K562 (cell line): ENCODE results near the gene GRAMD2B. TPM values are rescaled to one million over a fixed set of nuclear protein-coding genes. Genes with fewer than 3 reads are reported as not detected.

ENCODE experiments used
- ARHGAP35 ChIP-seq: fragments of 450-650 bp; IDR thresholded peaks from 2 replicates; pipeline ENCODE4 v1.6.1; 2018; ENCODE audit not compliant: partially characterized antibody
- ATF7 ChIP-seq: fragments of 450-650 bp; IDR thresholded peaks from 2 replicates; pipeline ENCODE4 v1.7.1; 2014; ENCODE audit warnings: mild to moderate bottlenecking, moderate library complexity
- BMI1 ChIP-seq: fragments of 150-350 bp; IDR thresholded peaks from 2 replicates; pipeline ENCODE4 v1.6.1; 2014; ENCODE audit warnings: low read length
- CHD4 ChIP-seq: fragments of 200-600 bp; sonication (generic); IDR thresholded peaks from 3 replicates; pipeline ENCODE4 v1.6.1; 2012; ENCODE audit warnings: low read depth, mild to moderate bottlenecking, mixed read lengths, low read length, inconsistent platforms; ENCODE audit not compliant: insufficient read depth, insufficient replicate concordance, poor library complexity, severe bottlenecking
- EGR1 ChIP-seq: fragments of 450-650 bp; conservative IDR thresholded peaks from 2 replicates; pipeline ENCODE4 v1.6.1; 2017; ENCODE audit warnings: mild to moderate bottlenecking
- GATA2 ChIP-seq: sonication (generic); formaldehyde crosslinking; IDR thresholded peaks from 2 replicates; pipeline ENCODE4 v1.4.0; 2020; ENCODE audit warnings: mild to moderate bottlenecking, missing genetic modification reagents
- GTF2F1 ChIP-seq: IDR thresholded peaks from 2 replicates; pipeline ENCODE4 v1.6.1; 2011; ENCODE audit warnings: low read depth, low read length, improper control_type of control experiment
- MEF2D ChIP-seq: conservative IDR thresholded peaks from 2 replicates; pipeline ENCODE4 v1.6.1; 2016; ENCODE audit warnings: low read depth, missing genetic modification characterization, missing compliant biosample characterization
- MXI1 ChIP-seq: IDR thresholded peaks from 2 replicates; pipeline ENCODE4 v1.6.1; 2011; ENCODE audit warnings: low read depth, mild to moderate bottlenecking, improper control_type of control experiment, low read length
- NCOA6 ChIP-seq: fragments of 450-650 bp; IDR thresholded peaks from 2 replicates; pipeline ENCODE4 v1.6.1; 2017; ENCODE audit warnings: mild to moderate bottlenecking
- NR3C1 ChIP-seq: sonication (generic); formaldehyde crosslinking; IDR thresholded peaks from 2 replicates; pipeline ENCODE4 v1.8.1; 2022; ENCODE audit warnings: missing genetic modification reagents
- SIN3A ChIP-seq, 2 experiments: fragments of 150-350 bp in 1 of 2; IDR thresholded peaks; 2 replicates each; pipeline ENCODE4 v1.6.1; 2011 to 2016; ENCODE audit warnings: borderline replicate concordance in 2 of 2, low read depth in 2 of 2, low read length in 2 of 2, mild to moderate bottlenecking in 2 of 2, moderate library complexity in 2 of 2; ENCODE audit not compliant: control insufficient read depth in 1 of 2
- SMAD2 ChIP-seq: fragments of 150-350 bp; IDR thresholded peaks from 2 replicates; pipeline ENCODE4 v1.6.1; 2014; ENCODE audit warnings: low read depth, mild to moderate bottlenecking, low read length
- SMARCA4 ChIP-seq: fragments of 450-650 bp; IDR thresholded peaks from 2 replicates; pipeline ENCODE4 v1.6.1; 2016
- SNRNP70 ChIP-seq: fragments of 200-400 bp; formaldehyde crosslinking; optimal IDR thresholded peaks from 2 replicates; pipeline ENCODE3; 2017; ENCODE audit warnings: low read depth, low read length
- SRF ChIP-seq, 2 experiments: fragments of 250-450, 450-650 bp in 1 of 2; sonication (Bioruptor Pico) in 1 of 2; sonication (generic) in 1 of 2; formaldehyde crosslinking; IDR thresholded peaks; 2 replicates each; pipeline versions ENCODE4 v1.5.0 to v1.5.1; 2020 to 2022; ENCODE audit warnings: mild to moderate bottlenecking in 1 of 2, missing genetic modification reagents in 1 of 2
- TGIF2 ChIP-seq: sonication (generic); formaldehyde crosslinking; IDR thresholded peaks from 2 replicates; pipeline ENCODE4 v1.8.1; 2022; ENCODE audit warnings: mild to moderate bottlenecking, missing genetic modification reagents, moderate library complexity
- TSC22D4 ChIP-seq: fragments of 450-650 bp; IDR thresholded peaks from 2 replicates; pipeline ENCODE4 v1.6.1; 2016; ENCODE audit warnings: missing genetic modification characterization, missing biosample characterization, control low read depth
- polyA plus RNA-seq, 8 experiments: library from polyadenylated mRNA; depleted of rRNA in 4 of 8; stranded (reverse) in 5 of 8; unstranded in 3 of 8; fragments of >200 nt; fragmentation: Nextera tagmentation in 2 of 8; fragmentation: Illumina TruSeq in 1 of 8; extraction: Ambion mirVana in 2 of 8; extraction: Trizol in 1 of 8; gene quantifications; 2 replicates each; pipeline versions ENCODE4 v1.2.1 to v1.2.3, GENCODE V29; 2011 to 2014; ENCODE audit warnings: inconsistent platforms in 1 of 8, missing spikeins in 1 of 8
- total RNA-seq, 7 experiments: library from RNA; depleted of rRNA in 6 of 7; stranded (reverse); fragments of >200 nt in 6 of 7; fragmentation: Illumina TruSeq in 2 of 7; extraction: Trizol in 2 of 7; gene quantifications; 2 replicates each; pipeline versions ENCODE4 v1.2.1 to v1.2.3, GENCODE V29; 2011 to 2021; ENCODE audit warnings: low replicate concordance in 1 of 7
- TF ChIP-seq, protein P1 (sequence below), 2 experiments: fragments of 450-650 bp; conservative IDR thresholded peaks; 2 replicates each; pipeline ENCODE4 v1.6.1; 2017; ENCODE audit warnings: mild to moderate bottlenecking in 2 of 2, moderate library complexity in 2 of 2
- TF ChIP-seq, protein P2 (sequence below): fragments of 450-650 bp; formaldehyde crosslinking; IDR thresholded peaks from 2 replicates; pipeline ENCODE4 v1.4.0; 2022; ENCODE audit warnings: mild to moderate bottlenecking, moderate library complexity
- TF ChIP-seq, protein P3 (sequence below), 2 experiments: fragments of 250-450 bp in 1 of 2; fragments of 450-650 bp in 1 of 2; sonication (Bioruptor Pico) in 1 of 2; IDR thresholded peaks; 2 replicates each; pipeline versions ENCODE4 v1.6.1 to v1.8.0; 2016 to 2021; ENCODE audit warnings: mild to moderate bottlenecking in 2 of 2, moderate library complexity in 2 of 2, missing compliant biosample characterization in 1 of 2, missing genetic modification characterization in 1 of 2
- TF ChIP-seq, protein P4 (sequence below): sonication (generic); formaldehyde crosslinking; IDR thresholded peaks from 2 replicates; pipeline ENCODE4 v1.8.0; 2022; ENCODE audit warnings: mild to moderate bottlenecking, missing genetic modification reagents
- TF ChIP-seq, protein P5 (sequence below): fragments of 200-400 bp; formaldehyde crosslinking; IDR thresholded peaks from 2 replicates; pipeline ENCODE4 v1.6.1; 2017; ENCODE audit warnings: mild to moderate bottlenecking, low read depth, low read length, moderate library complexity

GRAMD2B gene
- total and polyA plus RNA-seq, 9 of the 15 experiments (the other 6 are each of a cell fraction or from before 2014, with no cell fraction given), result 0.32 to 4.2 (median 1.4) TPM

DNA sequence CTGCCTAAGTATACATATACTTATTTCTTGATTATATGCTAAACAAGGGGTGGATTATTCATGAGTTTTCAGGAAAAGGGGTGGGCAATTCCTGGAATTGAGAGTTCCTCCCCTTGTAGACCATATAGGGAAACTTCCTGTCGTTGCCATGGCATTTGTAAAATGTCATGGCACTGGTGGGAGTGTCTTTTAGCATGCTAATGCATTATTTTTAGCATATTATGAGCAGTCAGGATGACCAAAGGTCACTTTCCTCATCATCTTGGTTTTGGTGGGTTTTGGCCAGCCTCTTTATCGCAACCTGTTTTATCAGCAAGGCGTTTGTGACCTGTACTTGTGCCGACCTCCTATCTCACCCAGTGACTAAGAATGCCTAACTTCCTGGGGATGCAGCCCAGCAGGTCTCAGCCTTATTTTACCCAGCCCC, 90.9 kb downstream of the GRAMD2B start (continued):
- TF ChIP-seq, protein P1, sequence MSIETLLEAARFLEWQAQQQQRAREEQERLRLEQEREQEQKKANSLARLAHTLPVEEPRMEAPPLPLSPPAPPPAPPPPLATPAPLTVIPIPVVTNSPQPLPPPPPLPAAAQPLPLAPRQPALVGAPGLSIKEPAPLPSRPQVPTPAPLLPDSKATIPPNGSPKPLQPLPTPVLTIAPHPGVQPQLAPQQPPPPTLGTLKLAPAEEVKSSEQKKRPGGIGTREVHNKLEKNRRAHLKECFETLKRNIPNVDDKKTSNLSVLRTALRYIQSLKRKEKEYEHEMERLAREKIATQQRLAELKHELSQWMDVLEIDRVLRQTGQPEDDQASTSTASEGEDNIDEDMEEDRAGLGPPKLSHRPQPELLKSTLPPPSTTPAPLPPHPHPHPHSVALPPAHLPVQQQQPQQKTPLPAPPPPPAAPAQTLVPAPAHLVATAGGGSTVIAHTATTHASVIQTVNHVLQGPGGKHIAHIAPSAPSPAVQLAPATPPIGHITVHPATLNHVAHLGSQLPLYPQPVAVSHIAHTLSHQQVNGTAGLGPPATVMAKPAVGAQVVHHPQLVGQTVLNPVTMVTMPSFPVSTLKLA (conservative IDR thresholded peaks at IDR 0.05), result 0 out of 4 replicates have a peak, but pooled peaks of 1 of the 2 experiments have one; percentile 13
- peak; percentile 98 to 100 for TF ChIP-seq SRF (CRISPR knock-in tag; IDR thresholded peaks at IDR 0.05)
- no peak for TF ChIP-seq SIN3A (IDR thresholded peaks at IDR 0.05; ENCODE audit: borderline replicate concordance in 2 of 2, control insufficient read depth in 1 of 2, low read depth in 2 of 2, low read length in 2 of 2)
- TF ChIP-seq GATA2 (CRISPR knock-in tag), result no peak
- TF ChIP-seq NCOA6, result no peak
- no peak for TF ChIP-seq TSC22D4 (tag)
- TF ChIP-seq EGR1, result peak; percentile 58
- TF ChIP-seq, protein P2, sequence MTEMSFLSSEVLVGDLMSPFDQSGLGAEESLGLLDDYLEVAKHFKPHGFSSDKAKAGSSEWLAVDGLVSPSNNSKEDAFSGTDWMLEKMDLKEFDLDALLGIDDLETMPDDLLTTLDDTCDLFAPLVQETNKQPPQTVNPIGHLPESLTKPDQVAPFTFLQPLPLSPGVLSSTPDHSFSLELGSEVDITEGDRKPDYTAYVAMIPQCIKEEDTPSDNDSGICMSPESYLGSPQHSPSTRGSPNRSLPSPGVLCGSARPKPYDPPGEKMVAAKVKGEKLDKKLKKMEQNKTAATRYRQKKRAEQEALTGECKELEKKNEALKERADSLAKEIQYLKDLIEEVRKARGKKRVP, result no peak
- TF ChIP-seq BMI1, result peak; percentile 92
- TF ChIP-seq SNRNP70, result no peak
- no peak for TF ChIP-seq CHD4
- peak; percentile 85 for TF ChIP-seq MEF2D (tag)
- TF ChIP-seq TGIF2 (CRISPR knock-in tag), result no peak
- TF ChIP-seq, protein P3, sequence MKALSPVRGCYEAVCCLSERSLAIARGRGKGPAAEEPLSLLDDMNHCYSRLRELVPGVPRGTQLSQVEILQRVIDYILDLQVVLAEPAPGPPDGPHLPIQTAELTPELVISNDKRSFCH (CRISPR knock-in tag; IDR thresholded peaks at IDR 0.05), result no peak
- TF ChIP-seq, protein P3 (tag; IDR thresholded peaks at IDR 0.05), result peak; percentile 97
- no peak for TF ChIP-seq GTF2F1
- TF ChIP-seq, protein P4, sequence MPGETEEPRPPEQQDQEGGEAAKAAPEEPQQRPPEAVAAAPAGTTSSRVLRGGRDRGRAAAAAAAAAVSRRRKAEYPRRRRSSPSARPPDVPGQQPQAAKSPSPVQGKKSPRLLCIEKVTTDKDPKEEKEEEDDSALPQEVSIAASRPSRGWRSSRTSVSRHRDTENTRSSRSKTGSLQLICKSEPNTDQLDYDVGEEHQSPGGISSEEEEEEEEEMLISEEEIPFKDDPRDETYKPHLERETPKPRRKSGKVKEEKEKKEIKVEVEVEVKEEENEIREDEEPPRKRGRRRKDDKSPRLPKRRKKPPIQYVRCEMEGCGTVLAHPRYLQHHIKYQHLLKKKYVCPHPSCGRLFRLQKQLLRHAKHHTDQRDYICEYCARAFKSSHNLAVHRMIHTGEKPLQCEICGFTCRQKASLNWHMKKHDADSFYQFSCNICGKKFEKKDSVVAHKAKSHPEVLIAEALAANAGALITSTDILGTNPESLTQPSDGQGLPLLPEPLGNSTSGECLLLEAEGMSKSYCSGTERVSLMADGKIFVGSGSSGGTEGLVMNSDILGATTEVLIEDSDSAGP (CRISPR knock-in tag), result no peak
- TF ChIP-seq MXI1, result peak; percentile 88
- no peak for TF ChIP-seq SMAD2
- no peak for TF ChIP-seq NR3C1
- no peak for TF ChIP-seq ARHGAP35
- peak; percentile 72 for TF ChIP-seq ATF7
- peak; percentile 10 for TF ChIP-seq SMARCA4
- TF ChIP-seq, protein P5, sequence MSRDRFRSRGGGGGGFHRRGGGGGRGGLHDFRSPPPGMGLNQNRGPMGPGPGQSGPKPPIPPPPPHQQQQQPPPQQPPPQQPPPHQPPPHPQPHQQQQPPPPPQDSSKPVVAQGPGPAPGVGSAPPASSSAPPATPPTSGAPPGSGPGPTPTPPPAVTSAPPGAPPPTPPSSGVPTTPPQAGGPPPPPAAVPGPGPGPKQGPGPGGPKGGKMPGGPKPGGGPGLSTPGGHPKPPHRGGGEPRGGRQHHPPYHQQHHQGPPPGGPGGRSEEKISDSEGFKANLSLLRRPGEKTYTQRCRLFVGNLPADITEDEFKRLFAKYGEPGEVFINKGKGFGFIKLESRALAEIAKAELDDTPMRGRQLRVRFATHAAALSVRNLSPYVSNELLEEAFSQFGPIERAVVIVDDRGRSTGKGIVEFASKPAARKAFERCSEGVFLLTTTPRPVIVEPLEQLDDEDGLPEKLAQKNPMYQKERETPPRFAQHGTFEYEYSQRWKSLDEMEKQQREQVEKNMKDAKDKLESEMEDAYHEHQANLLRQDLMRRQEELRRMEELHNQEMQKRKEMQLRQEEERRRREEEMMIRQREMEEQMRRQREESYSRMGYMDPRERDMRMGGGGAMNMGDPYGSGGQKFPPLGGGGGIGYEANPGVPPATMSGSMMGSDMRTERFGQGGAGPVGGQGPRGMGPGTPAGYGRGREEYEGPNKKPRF, result no peak
